ENCODE results near the gene BET1. TPM values are rescaled to one million over a fixed set of nuclear protein-coding genes. Genes with fewer than 3 reads are reported as not detected.

Gene BET1
- total and polyA plus RNA-seq, 9 of the 15 experiments (the other 6 are each of a cell fraction or from before 2014, with no cell fraction given), result 15.8 to 190 (median 37.8) TPM

DNA sequence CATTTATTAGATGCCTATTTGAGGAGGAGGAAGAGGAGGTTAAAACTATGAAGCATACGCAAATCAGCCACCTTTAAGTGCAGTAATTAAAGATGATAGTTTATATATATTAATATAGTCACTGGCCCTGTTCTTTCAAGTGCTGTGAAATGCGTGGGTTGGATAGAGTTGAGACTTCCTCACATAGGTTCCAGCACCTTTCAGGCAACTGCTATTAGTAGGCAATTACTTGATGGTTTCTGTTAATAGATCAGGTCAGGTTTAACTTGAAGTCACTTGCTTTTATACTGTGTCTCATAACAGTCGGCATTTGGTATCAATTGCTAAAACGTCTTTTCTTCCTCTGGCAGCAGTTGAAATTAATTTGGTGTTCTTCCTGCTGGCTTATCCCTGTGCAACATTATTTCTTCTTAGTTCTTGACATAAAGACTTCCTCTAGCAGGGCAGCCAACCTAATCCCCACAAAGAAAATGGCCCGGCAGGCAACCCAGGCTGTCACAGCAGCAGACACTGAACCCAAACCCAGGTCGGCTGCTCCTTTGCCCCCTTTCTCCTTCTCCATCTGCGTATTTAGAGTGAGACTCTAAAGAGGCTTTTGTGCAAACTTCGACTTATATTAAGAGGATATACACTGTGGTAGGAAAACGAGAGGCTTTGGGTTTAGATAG is 35.3 kb upstream of the BET1 start:
- Histone ChIP-seq H3K36me3 (ENCODE audit: control insufficient read depth, insufficient read depth, low read length) (no peaks in the 10 kb centered on the region), H3K4me2 (ENCODE audit: insufficient read depth, low read length) (no peak overlapping the region), H2AFZ (ENCODE audit: low read depth, low read length) (no peak overlapping the region), H3K27ac (ENCODE audit: extremely low read depth, low read depth, low read length) (no peak overlapping the region), H3K9me3 (replicated peaks; ENCODE audit: control insufficient read depth, insufficient read depth, low read depth, low read length) (no peaks in the 10 kb centered on the region), H3K4me3 (no peak overlapping the region), H3K27me3 (ENCODE audit: control insufficient read depth in 2 of 2, insufficient read depth in 2 of 2, low read length in 2 of 2) (peaks cover 4% of the 10 kb centered on the region in 2 experiments; a peak in 2 of 5 replicates), H3K79me2 (ENCODE audit: control insufficient read depth, insufficient read depth, low read length) (no peaks in the 10 kb centered on the region), H4K20me1 (replicated peaks; ENCODE audit: control insufficient read depth, insufficient read depth, low read length) (no peaks in the 10 kb centered on the region), H3K9ac (ENCODE audit: insufficient read depth in 1 of 2, low read depth in 2 of 2, low read length in 2 of 2) (no peak overlapping the region), H3K9me1 (ENCODE audit: control insufficient read depth, insufficient read depth, low read length) (no peaks in the 10 kb centered on the region), H3K4me1 (replicated peaks in 1 of 2; ENCODE audit: control insufficient read depth in 2 of 2, insufficient read depth in 2 of 2, low read length in 2 of 2) (no peaks in the 10 kb centered on the region)
- FAIRE-seq (no peak), DNase-seq (ENCODE audit: extremely low read depth in 1 of 4, low spot score in 3 of 4) (no peak), ATAC-seq (no peak)
- ChIA-PET POLR2A (no interaction called here), CTCF (ENCODE audit: low intra/inter-chr PET ratio) (no interaction called here)
- no TSS peak for BruUV-seq (replicated peaks)
- intact Hi-C loops (cut with micrococcal nuclease), result no loop called here
- TF ChIP-seq SREBF1 (IDR thresholded peaks at IDR 0.05; ENCODE audit: borderline replicate concordance, low read depth, low read length) (no peak), ETV5 (CRISPR knock-in tag; IDR thresholded peaks at IDR 0.05; ENCODE audit: low read depth) (no peak), ZNF507 (tag; conservative IDR thresholded peaks at IDR 0.05) (no peak), SAP30 (IDR thresholded peaks at IDR 0.05; ENCODE audit: borderline replicate concordance, insufficient read depth, low read depth, low read length, poor library complexity, severe bottlenecking) (no peak), THRAP3 (IDR thresholded peaks at IDR 0.05; ENCODE audit: borderline replicate concordance) (no peak), ZNF263 (CRISPR knock-in tag; IDR thresholded peaks at IDR 0.05; ENCODE audit: borderline replicate concordance) (no peak), TSC22D4 (tag; IDR thresholded peaks at IDR 0.05) (no peak), ZNF121 (CRISPR knock-in tag; conservative IDR thresholded peaks at IDR 0.05) (no peak), CTBP1 (IDR thresholded peaks at IDR 0.05; ENCODE audit: borderline replicate concordance) (no peak), POLR2AphosphoS2 (IDR thresholded peaks at IDR 0.05; ENCODE audit: low read length) (no peak), MNT (conservative IDR thresholded peaks at IDR 0.05) (no peak), HES1 (IDR thresholded peaks at IDR 0.05; ENCODE audit: low read depth) (no peak), ZFPM2 (CRISPR knock-in tag; IDR thresholded peaks at IDR 0.05) (no peak), NFIX (CRISPR knock-in tag; IDR thresholded peaks at IDR 0.05; ENCODE audit: low read depth) (no peak)
- TF ChIP-seq, protein P1, sequence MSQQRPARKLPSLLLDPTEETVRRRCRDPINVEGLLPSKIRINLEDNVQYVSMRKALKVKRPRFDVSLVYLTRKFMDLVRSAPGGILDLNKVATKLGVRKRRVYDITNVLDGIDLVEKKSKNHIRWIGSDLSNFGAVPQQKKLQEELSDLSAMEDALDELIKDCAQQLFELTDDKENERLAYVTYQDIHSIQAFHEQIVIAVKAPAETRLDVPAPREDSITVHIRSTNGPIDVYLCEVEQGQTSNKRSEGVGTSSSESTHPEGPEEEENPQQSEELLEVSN (IDR thresholded peaks at IDR 0.05; ENCODE audit: borderline replicate concordance in 1 of 2, extremely low read depth in 1 of 2, insufficient read depth in 1 of 2, insufficient read length in 1 of 2, low read depth in 1 of 2, low read length in 1 of 2, poor library complexity in 1 of 2, severe bottlenecking in 1 of 2), result no peak
- in situ Hi-C loops (cut with MboI), result no loop called here
- WGBS (ENCODE audit: insufficient coverage, low coverage, missing lambda C conversion rate), result 0% methylated on average over 9 of the region's 9 CpGs
